ENCODE data around the gene EBF4.

EBF4 gene

GRCh38 chr20:2793471-2793870 is 100.9 kb downstream of the EBF4 start:
- DNase-seq (ENCODE audit: low spot score) (no peak), FAIRE-seq (no peak)

GRCh38 chr20:2794202-2794748 is 101.7 kb downstream of the EBF4 start:
- FAIRE-seq (no peak), DNase-seq (ENCODE audit: low spot score) (no peak)

GRCh38 chr20:2794866-2795447 is 102.4 kb downstream of the EBF4 start:
- no peak for DNase-seq (ENCODE audit: low spot score)
- no peak for FAIRE-seq

- no peak for FAIRE-seq
- no peak for DNase-seq (ENCODE audit: low spot score)
Measured at GRCh38 chr20:2795451-2795850, 102.9 kb downstream of the EBF4 start.

- no peak for DNase-seq (ENCODE audit: low spot score)
Measured at GRCh38 chr20:2796011-2796660, 103.6 kb downstream of the EBF4 start.

GRCh38 chr20:2797136-2797983 is 104.8 kb downstream of the EBF4 start:
- DNase-seq (ENCODE audit: low spot score) = no peak
- no peak for FAIRE-seq

More at GRCh38 chr20:2796011-2796660, 103.6 kb downstream of the EBF4 start:
- FAIRE-seq = no peak

- FAIRE-seq (no peak), DNase-seq (ENCODE audit: low spot score) (no peak)
Measured at GRCh38 chr20:2798095-2798805, 105.7 kb downstream of the EBF4 start.

GRCh38 chr20:2798814-2799213 is 106.2 kb downstream of the EBF4 start:
- no peak for DNase-seq (ENCODE audit: low spot score)
- no peak for FAIRE-seq

- FAIRE-seq (no peak), DNase-seq (ENCODE audit: low spot score) (no peak)
Measured at GRCh38 chr20:2799271-2799670, 106.7 kb downstream of the EBF4 start.

- no peak for FAIRE-seq
- DNase-seq (ENCODE audit: low spot score) = no peak
Measured at GRCh38 chr20:2799688-2800520, 107.3 kb downstream of the EBF4 start.

- FAIRE-seq = no peak
- no peak for DNase-seq (ENCODE audit: low spot score)
Measured at GRCh38 chr20:2800521-2801285, 108.1 kb downstream of the EBF4 start, which contains the start of gene CPXM1. CPXM1 (minus strand) TSS chr20:2800627; CDS start chr20:2800572, 55 bp downstream.

GRCh38 chr20:2801286-2801728 is 108.7 kb downstream of the EBF4 start:
- FAIRE-seq = no peak

GRCh38 chr20:2804041-2804828 is 111.7 kb downstream of the EBF4 start:
- DNase-seq (ENCODE audit: low spot score) (no peak), FAIRE-seq (no peak)

More at GRCh38 chr20:2801286-2801728, 108.7 kb downstream of the EBF4 start:
- DNase-seq (ENCODE audit: low spot score) = no peak

- DNase-seq (ENCODE audit: low spot score) = no peak
- no peak for FAIRE-seq
Measured at GRCh38 chr20:2804852-2805688, 112.5 kb downstream of the EBF4 start.

GRCh38 chr20:2805689-2806350 is 113.2 kb downstream of the EBF4 start:
- FAIRE-seq = no peak
- no peak for DNase-seq (ENCODE audit: low spot score)

- DNase-seq (ENCODE audit: low spot score) (no peak), FAIRE-seq (no peak)
Measured at GRCh38 chr20:2806351-2806701, 113.7 kb downstream of the EBF4 start.

GRCh38 chr20:2807019-2807418 is 114.4 kb downstream of the EBF4 start:
- FAIRE-seq = no peak

More at GRCh38 chr20:2807019-2807418, 114.4 kb downstream of the EBF4 start:
- no peak for DNase-seq (ENCODE audit: low spot score)

Data from RCC 7860 (cell line).